Immature natural killer cell (primary cell): ENCODE data around the gene IQCK. TPM values are rescaled to one million over a fixed set of nuclear protein-coding genes. Genes with fewer than 3 reads are reported as not detected.

Experiments
- DNase-seq, 3 donors: peaks; one replicate each; pipeline ENCODE4 v3.0.0; 2022; ENCODE audit warnings: mixed read lengths in 1 of 3
- H3K27ac Mint-ChIP-seq, 6 donors: one replicate each; pipeline ENCODE4 v1.8.0; 2020; ENCODE audit warnings: mixed read lengths in 6 of 6, mild to moderate bottlenecking in 5 of 6, inconsistent platforms in 4 of 6, moderate library complexity in 3 of 6
- H3K27me3 Mint-ChIP-seq, 3 donors: one replicate each; pipeline ENCODE4 v1.8.0; 2020 to 2021; ENCODE audit warnings: low read depth in 3 of 3, mild to moderate bottlenecking in 3 of 3, mixed read lengths in 3 of 3, moderate library complexity in 3 of 3, inconsistent platforms in 1 of 3
- H3K36me3 Mint-ChIP-seq, 3 donors: one replicate each; pipeline ENCODE4 v1.8.0; 2020; ENCODE audit warnings: mixed read lengths in 3 of 3, inconsistent platforms in 2 of 3, mild to moderate bottlenecking in 2 of 3
- H3K4me1 Mint-ChIP-seq, 2 donors: one replicate each; pipeline ENCODE4 v1.8.0; 2020; ENCODE audit warnings: inconsistent platforms in 2 of 2, mild to moderate bottlenecking in 2 of 2, mixed read lengths in 2 of 2, moderate library complexity in 1 of 2
- H3K4me3 Mint-ChIP-seq, 5 donors: one replicate each; pipeline ENCODE4 v1.8.0; 2020; ENCODE audit warnings: mild to moderate bottlenecking in 5 of 5, mixed read lengths in 5 of 5, inconsistent platforms in 3 of 5, moderate library complexity in 3 of 5
- H3K9me3 Mint-ChIP-seq, 6 donors: one replicate each; pipeline ENCODE4 v1.8.0; 2020; ENCODE audit warnings: mild to moderate bottlenecking in 6 of 6, mixed read lengths in 6 of 6, inconsistent platforms in 4 of 6, moderate library complexity in 3 of 6
- polyA plus RNA-seq, 3 donors: library from polyadenylated mRNA; unstranded; fragments of 300-500 nt; fragmentation: Illumina TruSeq; gene quantifications; one replicate each; pipeline ENCODE4 v1.2.3, GENCODE V29; 2021

Gene IQCK
- polyA plus RNA-seq, 3 donors from 2014 or later: 0.95 to 3.5 TPM; not detected in 1

DNA sequence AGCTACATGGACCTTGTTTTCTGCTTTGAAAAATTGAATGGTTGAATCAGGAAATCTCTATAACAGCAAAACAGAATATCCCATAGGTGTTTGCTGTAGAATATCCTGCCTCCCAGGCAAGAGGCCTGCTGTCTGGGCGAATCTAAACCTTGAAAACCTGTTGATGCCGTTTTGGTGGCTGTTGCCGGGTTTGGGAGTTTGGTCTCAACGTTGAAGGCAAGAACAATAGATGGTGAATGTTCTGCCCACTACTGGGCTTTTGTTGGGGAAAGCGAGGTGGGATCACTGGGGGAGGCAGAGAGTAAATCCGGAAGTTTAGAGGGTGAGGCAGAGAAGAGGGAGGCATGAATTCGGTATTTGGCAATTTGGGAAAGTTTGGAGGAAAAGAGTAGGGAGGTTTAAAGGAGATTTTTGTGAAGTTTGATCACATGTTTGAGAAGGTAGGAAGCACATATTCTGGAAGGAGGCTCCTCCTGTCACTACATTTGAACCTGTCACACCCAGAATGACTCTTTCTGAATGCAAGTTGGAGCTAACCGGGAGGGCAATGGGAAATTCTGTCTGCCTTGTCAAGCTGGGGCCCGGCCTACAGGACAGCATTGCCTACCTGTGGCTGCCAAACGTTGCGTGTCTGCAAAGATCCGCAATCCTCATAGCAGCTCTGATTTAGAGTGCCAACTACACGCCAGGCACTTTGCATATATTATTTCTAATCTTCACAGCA, 120.1 kb downstream of the IQCK start:
- Mint-ChIP-seq H3K4me3 (no peak overlapping the region), H3K4me1 (no peaks in the 10 kb centered on the region), H3K9me3 (no peaks in the 10 kb centered on the region), H3K27ac (no peak overlapping the region), H3K36me3 (no peaks in the 10 kb centered on the region), H3K27me3 (peaks cover 0 to 3% (median 2%) of the 10 kb centered on the region in 3 donors)
- no peak for DNase-seq

GRCh38 chr16:19840524-19841110, 122.5 kb downstream of the IQCK start:
- Mint-ChIP-seq H3K36me3 (no peaks in the 10 kb centered on the region), H3K27me3 (peaks cover 0 to 5% (median 3%) of the 10 kb centered on the region in 3 donors), H3K4me3 (no peak overlapping the region), H3K27ac (no peak overlapping the region), H3K9me3 (no peaks in the 10 kb centered on the region), H3K4me1 (no peaks in the 10 kb centered on the region)
- no peak for DNase-seq

DNA sequence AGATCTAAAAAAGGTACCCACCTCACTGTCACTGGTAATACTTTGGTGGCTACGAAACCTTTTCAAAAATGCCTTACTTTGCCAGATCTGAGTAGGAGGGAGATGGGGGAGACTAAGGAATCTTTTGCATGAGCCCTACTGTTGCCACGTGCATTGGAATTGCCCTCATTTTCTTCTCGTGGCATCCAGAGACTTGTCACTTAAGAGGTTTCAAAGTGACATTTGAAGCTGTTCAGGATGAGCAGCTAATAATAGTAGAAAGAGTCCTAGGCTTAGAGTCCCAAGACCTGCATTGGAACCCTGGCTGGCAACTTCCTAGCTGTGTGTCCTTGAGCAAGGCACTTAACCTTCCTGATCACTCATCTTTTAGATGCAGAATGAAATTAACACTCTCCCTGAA, 123.1 kb downstream of the IQCK start:
- no peak overlapping the region for H3K4me3 Mint-ChIP-seq
- H3K27ac Mint-ChIP-seq: no peak overlapping the region
- H3K27me3 Mint-ChIP-seq: peaks cover 0 to 7% (median 3%) of the 10 kb centered on the region in 3 donors
- H3K9me3 Mint-ChIP-seq: no peaks in the 10 kb centered on the region
- DNase-seq: no peak
- H3K4me1 Mint-ChIP-seq: no peaks in the 10 kb centered on the region
- H3K36me3 Mint-ChIP-seq: no peaks in the 10 kb centered on the region

DNA sequence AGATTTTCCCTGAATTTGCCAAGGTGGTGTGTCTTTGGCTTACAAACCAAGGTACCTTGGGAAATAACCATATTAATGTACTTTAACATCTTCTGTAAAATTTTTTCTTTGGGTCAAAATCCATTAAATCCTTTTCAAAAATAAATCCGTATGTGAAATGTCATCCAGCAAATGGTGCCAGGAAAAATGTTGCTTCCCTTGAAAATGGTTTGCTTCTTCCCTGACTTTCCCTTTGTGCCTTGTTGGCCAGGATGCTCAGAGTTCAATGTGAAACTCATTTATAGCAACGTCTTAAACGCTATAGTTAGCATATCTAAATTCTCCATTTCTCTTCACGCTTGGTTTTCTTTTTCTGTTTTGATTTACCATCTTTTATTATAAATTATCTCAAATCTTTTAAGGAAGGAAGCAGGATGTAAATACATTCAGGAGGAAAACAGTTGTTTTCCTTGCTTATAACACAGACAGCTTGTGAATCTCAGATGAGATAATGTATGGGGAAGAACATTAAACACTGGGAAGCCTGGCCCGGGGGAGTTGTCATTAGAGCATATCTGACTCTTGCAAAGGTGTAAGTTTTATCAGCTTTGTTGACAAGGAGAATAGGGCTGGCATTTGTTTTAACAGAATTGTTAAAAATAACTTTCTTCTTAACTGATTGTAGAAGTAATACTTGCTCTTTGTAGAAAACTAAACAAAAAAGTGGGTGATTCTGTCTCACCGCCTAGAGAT, 124.5 kb downstream of the IQCK start:
- no peak for DNase-seq
- H3K36me3 Mint-ChIP-seq: no peaks in the 10 kb centered on the region
- no peak overlapping the region for H3K4me3 Mint-ChIP-seq
- H3K4me1 Mint-ChIP-seq: no peaks in the 10 kb centered on the region
- H3K27ac Mint-ChIP-seq: no peak overlapping the region
- H3K27me3 Mint-ChIP-seq: peaks cover 0 to 6% (median 5%) of the 10 kb centered on the region in 3 donors
- no peaks in the 10 kb centered on the region for H3K9me3 Mint-ChIP-seq

GRCh38 chr16:19843371-19843770, 125.3 kb downstream of the IQCK start:
- Mint-ChIP-seq H3K4me1 (no peaks in the 10 kb centered on the region), H3K27ac (no peak overlapping the region)
- DNase-seq: no peak

DNA sequence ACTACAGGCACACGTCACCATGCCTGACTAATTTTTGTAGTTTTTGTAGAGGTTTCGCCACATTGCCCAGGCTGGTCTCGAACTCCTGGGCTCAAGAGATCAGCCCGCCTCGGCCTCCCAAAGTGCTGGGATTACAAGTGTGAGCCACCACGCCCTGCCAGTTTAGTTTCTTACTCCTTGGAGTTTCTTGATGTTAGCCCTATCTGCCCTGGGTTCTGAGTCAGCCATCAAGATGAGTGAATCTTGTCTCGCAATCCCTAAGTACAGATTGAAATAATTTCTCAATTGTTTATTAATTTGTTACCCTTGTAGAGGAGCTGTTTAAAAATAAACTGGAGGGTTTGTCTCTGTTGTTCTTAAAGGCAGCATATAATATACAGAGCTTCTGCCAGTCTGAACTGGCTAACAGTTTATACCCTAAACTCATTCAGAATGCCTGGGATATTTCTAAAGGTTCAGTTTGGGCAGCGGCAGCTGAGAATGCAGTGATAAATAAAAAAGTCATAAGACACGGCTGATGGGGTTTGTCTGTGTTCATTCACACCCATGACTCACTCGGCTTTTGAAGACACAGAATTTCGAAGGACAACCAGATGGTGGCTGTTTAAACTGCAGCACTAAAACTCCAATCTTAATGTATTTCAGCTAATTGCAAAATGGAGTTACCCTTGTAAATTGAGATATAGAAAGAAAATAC, 127.0 kb downstream of the IQCK start:
- H3K9me3 Mint-ChIP-seq: no peaks in the 10 kb centered on the region
- peaks cover 0 to 6% (median 5%) of the 10 kb centered on the region in 3 donors for H3K27me3 Mint-ChIP-seq
- no peaks in the 10 kb centered on the region for H3K36me3 Mint-ChIP-seq
- no peaks in the 10 kb centered on the region for H3K4me1 Mint-ChIP-seq
- H3K27ac Mint-ChIP-seq: no peak overlapping the region
- H3K4me3 Mint-ChIP-seq: no peak overlapping the region
- DNase-seq: no peak

More at GRCh38 chr16:19843371-19843770, 125.3 kb downstream of the IQCK start:
- no peaks in the 10 kb centered on the region for H3K9me3 Mint-ChIP-seq
- H3K27me3 Mint-ChIP-seq: peaks cover 0 to 6% (median 5%) of the 10 kb centered on the region in 3 donors
- H3K36me3 Mint-ChIP-seq: no peaks in the 10 kb centered on the region
- no peak overlapping the region for H3K4me3 Mint-ChIP-seq

DNA sequence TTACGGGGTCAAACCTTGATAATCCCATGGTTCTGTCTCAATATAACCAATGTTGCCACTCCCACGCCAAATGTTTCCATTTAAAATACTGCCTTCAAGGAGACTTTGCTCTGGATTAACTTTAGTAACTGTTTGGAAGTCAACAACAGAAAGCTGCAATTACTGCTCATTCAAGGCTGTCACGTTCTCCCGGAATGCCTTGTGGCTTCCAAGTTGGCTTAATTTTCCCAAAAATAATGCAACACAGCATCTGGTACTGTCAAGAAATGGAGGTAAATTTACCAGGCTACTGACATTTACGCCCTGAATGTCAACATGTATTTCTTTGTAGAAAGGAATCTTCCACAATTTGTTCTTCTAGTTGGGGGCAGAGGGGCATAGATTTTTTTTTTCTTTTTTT, 128.4 kb downstream of the IQCK start:
- Mint-ChIP-seq H3K9me3 (no peaks in the 10 kb centered on the region), H3K27ac (no peak overlapping the region), H3K27me3 (peaks cover 1 to 6% (median 5%) of the 10 kb centered on the region in 3 donors), H3K36me3 (no peaks in the 10 kb centered on the region), H3K4me1 (no peaks in the 10 kb centered on the region), H3K4me3 (no peak overlapping the region)
- no peak for DNase-seq

GRCh38 chr16:19848756-19849155, 130.7 kb downstream of the IQCK start:
- H3K9me3 Mint-ChIP-seq: no peaks in the 10 kb centered on the region
- H3K4me1 Mint-ChIP-seq: no peaks in the 10 kb centered on the region

DNA sequence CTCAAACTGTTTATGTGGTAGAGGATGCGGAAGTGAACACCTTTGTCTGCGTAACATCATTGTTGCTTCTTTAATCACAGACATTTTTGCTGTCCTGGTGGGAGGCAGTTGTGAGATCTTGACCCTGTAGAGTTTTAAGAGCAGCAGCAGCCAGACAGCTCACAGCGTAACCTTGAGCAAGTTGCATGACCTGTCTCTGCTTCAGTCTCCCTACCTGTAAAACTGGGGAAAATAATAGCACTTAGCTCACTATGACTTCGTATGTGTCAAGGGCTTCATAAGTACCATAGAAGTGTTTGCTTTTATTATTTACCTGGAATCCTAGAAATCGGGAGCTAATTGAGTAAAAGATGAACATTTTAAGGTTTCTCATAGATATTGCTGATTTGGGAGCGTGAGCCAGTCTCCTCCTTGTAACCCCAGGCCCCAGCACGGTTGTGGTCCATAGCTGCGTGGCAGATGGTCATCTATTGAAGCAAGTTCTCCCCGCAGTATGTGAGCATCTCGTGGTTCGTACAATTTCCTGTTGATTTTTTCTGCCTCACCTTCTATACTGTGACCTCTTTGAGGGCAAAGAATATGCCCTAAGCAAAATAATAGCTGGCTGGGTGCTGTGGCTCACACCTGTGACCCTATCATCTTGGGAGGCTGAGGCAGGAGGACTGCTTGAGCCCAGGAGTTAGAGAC, 132.2 kb downstream of the IQCK start:
- Mint-ChIP-seq H3K27ac (no peak overlapping the region), H3K27me3 (peaks cover 2 to 5% (median 4%) of the 10 kb centered on the region in 3 donors)

More at GRCh38 chr16:19848756-19849155, 130.7 kb downstream of the IQCK start:
- no peak for DNase-seq
- H3K4me3 Mint-ChIP-seq: no peak overlapping the region
- no peak overlapping the region for H3K27ac Mint-ChIP-seq
- H3K36me3 Mint-ChIP-seq: no peaks in the 10 kb centered on the region
- peaks cover 4 to 6% (median 5%) of the 10 kb centered on the region in 3 donors for H3K27me3 Mint-ChIP-seq

GRCh38 chr16:19851476-19851875, 133.4 kb downstream of the IQCK start:
- Mint-ChIP-seq H3K36me3 (no peaks in the 10 kb centered on the region), H3K27me3 (peaks cover 0 to 4% (median 2%) of the 10 kb centered on the region in 3 donors), H3K4me1 (no peaks in the 10 kb centered on the region), H3K27ac (no peak overlapping the region), H3K9me3 (no peaks in the 10 kb centered on the region), H3K4me3 (no peak overlapping the region)
- no peak for DNase-seq

More for the DNA sequence above, 132.2 kb downstream of the IQCK start:
- H3K4me1 Mint-ChIP-seq: no peaks in the 10 kb centered on the region
- DNase-seq: no peak
- no peaks in the 10 kb centered on the region for H3K9me3 Mint-ChIP-seq
- no peak overlapping the region for H3K4me3 Mint-ChIP-seq
- no peaks in the 10 kb centered on the region for H3K36me3 Mint-ChIP-seq

DNA sequence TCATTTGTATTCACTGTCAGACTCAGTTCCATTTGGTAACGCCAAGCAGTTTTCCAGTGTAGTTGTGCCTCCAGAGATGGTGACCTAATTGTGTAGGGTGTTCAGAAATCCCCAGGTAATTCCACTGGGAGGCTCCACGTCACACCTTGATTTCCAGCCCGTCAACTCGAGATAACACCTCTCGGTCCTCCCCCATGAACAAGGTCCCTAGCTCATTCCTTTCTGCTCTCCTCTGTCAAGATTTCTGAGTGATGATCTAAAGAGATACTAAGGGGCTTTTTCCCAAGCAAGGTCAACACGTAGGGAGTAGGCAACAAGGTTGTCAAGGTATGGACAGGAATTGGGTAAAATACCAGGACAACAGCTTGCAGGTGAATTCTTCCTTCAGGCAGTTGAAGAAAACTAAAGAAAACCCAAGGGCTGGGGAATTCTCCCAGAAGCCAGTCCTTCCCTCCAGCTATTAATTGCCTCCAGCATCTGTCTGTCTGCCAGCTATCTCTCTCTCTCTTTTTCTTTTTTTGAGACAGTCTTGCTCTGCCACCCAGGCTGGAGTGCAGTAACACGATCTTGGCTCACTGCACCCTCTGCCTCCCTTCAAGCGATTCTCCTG, 135.2 kb downstream of the IQCK start:
- H3K27ac Mint-ChIP-seq: no peak overlapping the region
- H3K4me1 Mint-ChIP-seq: no peaks in the 10 kb centered on the region
- H3K4me3 Mint-ChIP-seq: no peak overlapping the region
- H3K27me3 Mint-ChIP-seq: peaks cover 0 to 4% (median 0%) of the 10 kb centered on the region in 3 donors
- H3K36me3 Mint-ChIP-seq: no peaks in the 10 kb centered on the region
- DNase-seq: no peak
- H3K9me3 Mint-ChIP-seq: no peaks in the 10 kb centered on the region

DNA sequence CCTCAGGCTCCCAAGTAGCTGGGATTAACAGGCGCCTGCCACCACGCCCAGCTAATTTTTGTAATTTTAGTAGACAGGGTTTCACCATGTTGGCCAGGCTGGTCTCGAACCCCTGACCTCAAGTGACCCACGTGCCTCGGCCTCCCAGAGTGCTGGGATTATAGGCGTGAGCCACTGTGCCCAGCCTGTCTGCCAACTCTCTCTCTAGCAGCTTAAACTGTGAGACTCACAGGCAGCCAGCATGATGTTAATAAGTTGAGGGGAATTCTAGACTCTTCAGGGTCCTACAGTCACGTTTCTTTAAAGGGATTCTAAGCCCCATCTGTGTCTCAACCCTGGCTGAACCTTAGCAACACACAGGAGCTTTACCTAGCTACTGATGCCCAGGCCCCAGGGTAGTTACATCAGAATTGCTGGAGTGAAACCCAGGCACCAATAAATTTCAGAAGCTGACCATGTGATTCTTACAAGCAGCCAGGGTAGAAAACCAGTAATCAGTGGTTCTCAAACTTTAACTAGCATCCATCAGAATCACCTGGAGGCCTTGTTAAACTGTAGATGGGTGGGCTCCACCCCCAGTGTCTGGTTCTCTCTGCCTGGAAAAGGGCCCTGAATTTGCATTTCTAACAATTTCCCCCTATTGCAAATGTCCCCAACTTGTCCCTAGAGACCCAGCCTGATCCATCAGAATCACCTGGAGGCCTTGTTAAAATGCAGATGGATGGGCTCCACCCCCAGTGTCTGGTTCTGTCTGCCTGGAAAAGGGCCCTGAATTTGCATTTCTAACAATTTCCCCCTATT, 135.9 kb downstream of the IQCK start:
- no peaks in the 10 kb centered on the region for H3K4me1 Mint-ChIP-seq
- no peak for DNase-seq
- no peak overlapping the region for H3K27ac Mint-ChIP-seq
- peaks cover 0 to 4% (median 0%) of the 10 kb centered on the region in 3 donors for H3K27me3 Mint-ChIP-seq
- H3K4me3 Mint-ChIP-seq: no peak overlapping the region
- no peaks in the 10 kb centered on the region for H3K36me3 Mint-ChIP-seq
- no peaks in the 10 kb centered on the region for H3K9me3 Mint-ChIP-seq
